NB4 (cell line): ENCODE measurements around the gene ZFPM1.

Source experiments
- DNase-seq: peaks from one replicate; pipeline ENCODE4 v3.0.0; 2010; ENCODE audit warnings: low read depth
- H3K4me3 ChIP-seq: one replicate; pipeline ENCODE4 v1.5.1; 2011; ENCODE audit warnings: mild to moderate bottlenecking, low read depth, low read length, moderate library complexity
- CTCF ChIP-seq: IDR thresholded peaks from one replicate; pipeline ENCODE4 v1.5.1; 2012; ENCODE audit warnings: low read depth, low read length
- MAX ChIP-seq: IDR thresholded peaks from 2 replicates; pipeline ENCODE4 v1.6.1; 2011; ENCODE audit warnings: low read depth, low read length
- MYC ChIP-seq: IDR thresholded peaks from 2 replicates; pipeline ENCODE4 v1.6.1; 2011; ENCODE audit warnings: low read depth, low read length
- POLR2A ChIP-seq: IDR thresholded peaks from 2 replicates; pipeline ENCODE4 v1.6.1; 2011; ENCODE audit warnings: mild to moderate bottlenecking; ENCODE audit not compliant: insufficient read length; ENCODE audit errors: extremely low read depth

Gene ZFPM1

GRCh38 chr16:88550246-88550661 is 97.2 kb downstream of the ZFPM1 start:
- DNase-seq = peak; percentile 56
- no peak overlapping the region for H3K4me3 ChIP-seq
- TF ChIP-seq MAX (no peak), POLR2A (no peak), MYC (no peak)

DNA sequence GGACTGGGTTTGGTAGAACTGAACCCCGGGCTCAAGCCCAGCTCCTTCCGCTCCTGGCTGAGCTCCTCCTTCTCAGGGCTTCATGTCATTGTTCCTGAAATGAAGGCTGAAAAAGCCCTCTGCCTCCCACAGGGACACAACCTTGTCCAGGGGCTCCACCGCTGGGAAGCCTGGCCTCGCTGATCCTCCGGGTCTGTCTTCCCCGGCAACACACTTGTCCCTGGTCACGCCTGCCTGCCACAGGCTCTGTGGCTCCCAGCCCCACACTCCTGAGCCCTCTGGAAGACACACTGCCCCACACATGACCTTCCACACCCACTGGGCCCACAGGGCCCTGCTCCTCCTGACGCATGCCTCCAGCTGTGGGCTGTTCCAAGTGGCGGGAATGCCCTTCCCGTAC is 99.1 kb downstream of the ZFPM1 start:
- no peak overlapping the region for H3K4me3 ChIP-seq
- TF ChIP-seq MAX = no peak
- TF ChIP-seq POLR2A = no peak
- no peak for TF ChIP-seq CTCF
- no peak for TF ChIP-seq MYC
- DNase-seq = no peak

- H3K4me3 ChIP-seq = no peak overlapping the region
- no peak for TF ChIP-seq POLR2A
- no peak for TF ChIP-seq MYC
- TF ChIP-seq CTCF = no peak
- TF ChIP-seq MAX = no peak
- DNase-seq = peak; percentile 42
Observed at GRCh38 chr16:88552815-88553214, 99.7 kb downstream of the ZFPM1 start.

DNA sequence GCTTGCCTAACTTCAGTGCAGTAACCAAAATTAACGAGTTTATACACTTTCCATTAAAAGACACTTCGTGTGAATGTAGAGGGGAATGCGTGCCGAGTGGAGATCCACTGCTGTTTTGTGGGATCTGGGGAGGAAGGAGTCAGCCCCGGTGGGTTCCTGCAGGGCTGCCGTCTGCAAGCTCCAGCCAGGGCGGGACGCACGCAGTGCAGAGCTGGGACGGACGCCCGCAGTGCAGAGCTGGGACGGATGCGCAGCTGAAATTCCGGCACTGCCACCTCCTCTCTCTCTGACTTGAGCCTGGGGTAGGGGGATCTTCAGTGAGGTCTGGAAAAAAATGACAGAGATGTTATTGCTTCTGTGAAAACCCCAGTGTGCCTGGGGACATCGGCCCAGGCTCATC is 100.7 kb downstream of the ZFPM1 start:
- H3K4me3 ChIP-seq = no peak overlapping the region
- TF ChIP-seq CTCF = no peak
- no peak for TF ChIP-seq MYC
- TF ChIP-seq POLR2A = no peak
- no peak for TF ChIP-seq MAX
- no peak for DNase-seq

DNA sequence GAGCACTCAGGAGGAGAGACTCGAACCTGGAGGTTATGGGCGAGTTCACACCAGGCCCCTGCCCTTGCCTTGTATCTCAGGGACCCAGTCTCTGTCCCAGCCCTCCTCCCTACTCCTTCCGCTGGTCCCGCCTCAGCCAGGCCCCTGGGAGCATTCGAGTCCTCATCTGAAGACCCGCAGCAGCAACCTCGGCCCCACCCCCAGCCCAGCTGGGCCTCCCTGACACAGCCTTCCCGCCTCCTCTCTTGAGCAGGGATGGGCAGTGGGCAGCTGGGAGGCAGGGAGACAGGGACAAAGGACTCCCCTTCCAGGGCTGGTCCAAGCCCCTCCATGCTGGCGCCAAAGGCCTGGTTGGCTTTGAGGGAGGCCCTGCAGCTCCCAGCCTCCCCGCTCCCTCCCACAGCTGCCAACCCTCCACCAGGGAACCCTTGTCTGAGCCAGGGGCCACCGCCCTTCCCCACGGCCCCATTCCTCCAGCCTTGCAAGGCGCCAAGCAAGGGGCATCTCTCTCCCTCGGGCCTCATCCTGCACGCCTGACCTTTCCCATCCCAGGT is 101.7 kb downstream of the ZFPM1 start:
- TF ChIP-seq MAX = no peak
- TF ChIP-seq POLR2A = no peak
- no peak for TF ChIP-seq CTCF
- no peak for TF ChIP-seq MYC
- H3K4me3 ChIP-seq = no peak overlapping the region
- no peak for DNase-seq

DNA sequence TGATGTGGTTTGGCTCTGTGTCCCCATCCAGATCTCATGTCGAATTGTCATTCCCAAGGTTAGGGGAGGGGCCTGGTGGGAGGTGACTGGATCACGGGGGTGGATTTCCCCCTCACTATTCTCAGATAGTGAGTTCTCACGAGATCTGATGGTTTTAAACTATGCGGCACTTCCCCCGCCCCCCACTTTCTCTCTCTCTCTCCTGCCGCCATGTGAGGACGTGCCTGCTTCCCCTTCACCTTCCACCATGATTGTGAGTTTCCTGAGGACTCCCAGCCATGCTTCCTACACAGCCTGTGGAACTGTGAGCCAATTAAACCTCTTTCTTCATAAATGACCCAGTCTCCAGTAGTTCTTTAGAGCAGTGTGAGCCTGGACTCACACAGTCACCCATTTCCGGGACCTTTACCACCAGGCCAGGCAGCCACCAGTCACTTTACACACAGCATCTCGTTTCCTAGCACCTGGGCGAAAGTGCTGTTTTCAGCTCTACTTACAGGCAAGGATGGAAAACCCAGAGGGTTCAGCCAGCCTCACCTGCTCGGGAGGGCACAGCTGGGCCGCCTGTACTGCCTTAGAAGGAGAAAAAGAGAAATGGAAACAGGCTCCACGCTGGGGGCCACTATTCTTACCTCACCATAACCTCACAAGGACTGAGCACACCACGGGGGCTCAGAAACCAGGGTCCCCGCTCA is 103.4 kb downstream of the ZFPM1 start:
- H3K4me3 ChIP-seq = no peak overlapping the region
- TF ChIP-seq CTCF (no peak), MAX (no peak), MYC (no peak), POLR2A (no peak)
- DNase-seq = no peak
